H1 (cell line): ENCODE measurements around the gene LRBA. TPM values are rescaled to one million over a fixed set of nuclear protein-coding genes. Genes with fewer than 3 reads are reported as not detected.

Experiments used
- CHD7 ChIP-seq: fragments of 300-600 bp; sonication (generic); IDR thresholded peaks from 2 replicates; pipeline ENCODE4 v1.7.1; 2012; ENCODE audit warnings: low read length, moderate library complexity, mild to moderate bottlenecking, inconsistent platforms; ENCODE audit not compliant: insufficient replicate concordance
- CTBP2 ChIP-seq: IDR thresholded peaks from 2 replicates; pipeline ENCODE4 v1.7.0; 2011; ENCODE audit warnings: borderline replicate concordance, mild to moderate bottlenecking, moderate library complexity, mixed read lengths, low read length; ENCODE audit not compliant: insufficient read depth, insufficient read length
- EZH2 ChIP-seq: fragments of 200-600 bp; sonication (generic); IDR thresholded peaks from 2 replicates; pipeline ENCODE4 v1.7.1; 2012; ENCODE audit warnings: low read depth, mild to moderate bottlenecking, moderate library complexity, low read length, inconsistent platforms; ENCODE audit not compliant: severe bottlenecking
- HDAC6 ChIP-seq: IDR thresholded peaks from one replicate; pipeline ENCODE4 v1.7.1; 2012; ENCODE audit warnings: low read depth, mild to moderate bottlenecking, inconsistent platforms, low read length, moderate library complexity
- JUN ChIP-seq: IDR thresholded peaks from 2 replicates; pipeline ENCODE4 v1.6.1; 2011; ENCODE audit warnings: low read depth, mild to moderate bottlenecking, improper control_type of control experiment, low read length
- RAD21 ChIP-seq, 2 experiments: IDR thresholded peaks in 1 of 2; conservative IDR thresholded peaks in 1 of 2; 2 replicates each; pipeline ENCODE4 v1.6.1; 2011; ENCODE audit warnings: low read depth in 2 of 2, low read length in 2 of 2, improper control_type of control experiment in 1 of 2, inconsistent platforms in 1 of 2, mild to moderate bottlenecking in 1 of 2, moderate library complexity in 1 of 2
- RXRA ChIP-seq: IDR thresholded peaks from 2 replicates; pipeline ENCODE4 v1.6.1; 2011; ENCODE audit warnings: low read depth, mild to moderate bottlenecking, low read length, moderate library complexity; ENCODE audit not compliant: insufficient read depth
- TBP ChIP-seq: IDR thresholded peaks from 2 replicates; pipeline ENCODE4 v1.6.1; 2011; ENCODE audit warnings: low read depth, low read length, improper control_type of control experiment
- polyA plus RNA-seq, 7 experiments: library from polyadenylated mRNA; depleted of rRNA in 3 of 7; stranded (reverse) in 5 of 7; unstranded in 2 of 7; fragments of >200 nt in 5 of 7; fragments of 200-250 nt in 2 of 7; gene quantifications; 1 replicate in 5 of 7; 2 replicates in 1 of 7; 4 replicates in 1 of 7; pipeline versions ENCODE4 v1.2.1 to v1.2.3, GENCODE V29; 2011 to 2013; ENCODE audit warnings: missing spikeins in 2 of 7, mixed read lengths in 2 of 7
- total RNA-seq: library from RNA; stranded (reverse); fragmentation: NEBNext Ultra II Directional; extraction: Animal tissue kit (Norgen Biotek cat#: 25700); gene quantifications from 2 replicates; pipeline ENCODE4 v1.2.1, GENCODE V29; 2021

The LRBA gene
- total and polyA plus RNA-seq, 2 of the 8 experiments (the other 6 are each of a cell fraction or from before 2014, with no cell fraction given) = 54.6 to 83.2 TPM

- no peak for TF ChIP-seq CHD7
- peak; percentile 74 for TF ChIP-seq EZH2
- no peak for TF ChIP-seq HDAC6
- TF ChIP-seq JUN = no peak
- no peak for TF ChIP-seq RXRA
- TF ChIP-seq TBP = 0 out of 2 replicates have a peak, but pooled peaks have one; percentile 8
- TF ChIP-seq CTBP2 = peak; percentile 84
- 0 out of 4 replicates have a peak, but pooled peaks of 1 of the 2 experiments have one; percentile 3 for TF ChIP-seq RAD21 (IDR thresholded peaks at IDR 0.05 in 1 of 2, conservative IDR thresholded peaks at IDR 0.05 in 1 of 2; ENCODE audit: low read depth in 2 of 2, low read length in 2 of 2)
Measured at GRCh38 chr4:150583287-150584110, 431.6 kb downstream of the LRBA start (continued).
